ENCODE data around the gene SPINT2. TPM values are rescaled to one million over a fixed set of nuclear protein-coding genes. Genes with fewer than 3 reads are reported as not detected.

Gene SPINT2
- total RNA-seq, 4 donors from 2014 or later, result 14.3 to 30.6 (median 24.0) TPM

GRCh38 chr19:38307597-38307996, 43.2 kb downstream of the SPINT2 start:
- DNase-seq (ENCODE audit: low spot score), result no peak
- no peak for ATAC-seq (ENCODE audit: low FRiP score)
- no peak for TF ChIP-seq CTCF (IDR thresholded peaks at IDR 0.05)

DNA sequence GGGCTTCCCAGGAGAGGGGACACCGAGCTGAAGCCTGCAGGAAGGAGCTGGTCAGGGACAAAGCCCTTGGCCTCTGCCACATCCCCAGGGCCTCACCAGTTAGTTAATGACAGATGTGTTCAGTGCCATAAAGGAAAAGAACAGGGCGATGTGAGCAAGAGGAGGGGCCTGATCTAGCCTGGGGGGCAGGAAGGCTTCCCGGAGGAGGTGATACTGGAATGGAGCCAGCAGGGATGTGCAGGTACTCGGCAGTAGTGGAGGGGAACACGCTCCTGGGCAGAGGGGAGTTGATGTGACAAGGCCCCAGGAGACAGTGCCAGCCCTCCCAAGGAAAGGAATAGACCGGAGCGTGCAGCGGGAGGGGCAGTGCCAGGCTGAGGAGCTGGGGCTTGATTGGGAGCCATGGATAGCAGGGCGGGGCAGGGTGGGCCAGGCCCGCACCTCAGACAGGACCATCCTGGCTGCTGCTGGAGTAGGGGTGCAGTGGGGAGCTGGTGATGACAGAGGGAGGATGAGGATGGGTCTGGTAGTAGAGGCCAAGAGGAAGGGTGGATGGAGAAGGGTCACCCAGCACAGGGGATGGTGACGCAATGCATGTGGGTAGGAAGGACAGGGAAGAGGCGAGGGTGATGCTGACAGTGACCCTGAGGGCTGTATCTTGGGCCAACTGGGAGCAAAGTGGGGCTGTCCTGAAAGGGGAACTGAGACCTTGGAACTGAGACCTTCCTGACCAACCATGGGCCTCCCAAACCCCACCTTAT, 43.8 kb downstream of the SPINT2 start:
- DNase-seq (ENCODE audit: low spot score), result no peak
- ATAC-seq (ENCODE audit: low FRiP score), result no peak
- no peak for TF ChIP-seq CTCF (IDR thresholded peaks at IDR 0.05)

DNA sequence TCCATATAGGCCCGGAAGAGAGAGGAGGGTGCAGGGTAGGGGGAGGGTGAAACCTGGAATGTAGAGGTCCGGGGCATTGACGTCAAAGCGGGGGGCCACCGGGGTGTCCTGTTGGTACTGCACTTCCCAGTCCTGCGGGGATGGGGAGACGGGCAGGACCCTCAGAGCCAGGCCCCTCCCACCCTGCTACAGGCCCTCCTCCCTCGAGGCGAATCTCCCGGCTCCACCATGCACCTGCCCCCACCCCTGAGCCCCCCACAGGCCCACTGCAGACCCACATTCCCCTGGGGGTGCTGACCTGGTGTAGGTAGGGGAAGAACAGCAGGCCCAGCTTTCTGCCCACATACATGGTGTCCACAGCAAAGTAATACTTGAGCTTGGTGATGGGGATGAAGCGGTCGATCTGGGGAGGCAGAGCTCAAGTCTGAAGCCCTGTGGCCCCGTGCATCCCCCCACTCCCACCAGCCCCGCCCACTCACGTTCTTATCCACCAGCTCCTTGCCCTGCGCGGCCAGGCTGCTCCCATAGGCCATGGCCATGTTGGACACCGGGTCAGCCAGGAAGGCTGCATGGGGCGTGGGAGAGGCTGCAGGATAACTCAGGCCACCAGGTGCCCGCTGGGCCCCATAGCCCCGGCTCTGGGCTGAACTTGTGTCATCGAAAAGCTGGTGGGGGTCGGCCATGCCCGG, 44.7 kb downstream of the SPINT2 start:
- TF ChIP-seq CTCF (IDR thresholded peaks at IDR 0.05), result no peak
- ATAC-seq (ENCODE audit: low FRiP score), result no peak
- DNase-seq (ENCODE audit: low spot score), result no peak

- DNase-seq (ENCODE audit: low spot score) (no peak), ATAC-seq (ENCODE audit: low FRiP score) (no peak)
- TF ChIP-seq CTCF (IDR thresholded peaks at IDR 0.05), result no peak
Measured at GRCh38 chr19:38309615-38310278, 45.4 kb downstream of the SPINT2 start.

DNA sequence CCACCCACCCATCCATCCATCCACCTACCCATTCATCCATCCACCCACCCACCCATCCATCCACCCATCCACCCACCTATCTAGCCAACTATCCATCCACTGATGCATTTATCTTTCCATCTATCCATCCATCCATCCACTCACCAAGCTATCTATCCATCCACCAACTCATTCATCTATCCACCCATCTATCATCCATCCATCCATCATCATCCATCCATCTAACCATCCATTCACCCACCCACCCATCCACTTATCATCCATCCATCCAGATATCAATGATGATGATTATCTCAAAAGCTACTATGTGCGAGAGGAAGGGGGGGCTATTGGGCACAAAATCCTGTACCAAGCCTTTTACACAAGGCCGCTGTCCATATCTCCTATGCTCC, 45.9 kb downstream of the SPINT2 start:
- no peak for DNase-seq (ENCODE audit: low spot score)
- TF ChIP-seq CTCF (IDR thresholded peaks at IDR 0.05), result no peak
- ATAC-seq (ENCODE audit: low FRiP score), result no peak

DNA sequence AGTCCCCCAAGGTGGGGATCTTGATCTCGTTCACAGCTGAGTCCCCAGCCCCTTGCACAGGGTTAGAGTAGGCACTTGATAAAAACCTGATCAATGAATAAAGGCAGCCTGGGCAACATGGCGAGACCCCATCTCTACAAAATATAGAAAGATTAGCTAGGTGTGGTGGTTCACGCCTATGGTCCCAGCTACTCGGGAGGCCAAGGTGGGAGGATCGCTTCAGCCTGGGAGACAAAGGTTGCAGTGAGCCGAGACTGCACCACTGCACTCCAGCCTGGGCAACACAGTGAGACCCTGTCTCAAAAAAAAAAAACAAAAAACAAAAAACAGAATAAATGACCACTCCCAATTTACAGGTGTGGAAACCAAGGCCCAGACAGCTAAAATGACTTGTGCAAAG, 46.6 kb downstream of the SPINT2 start:
- ATAC-seq (ENCODE audit: low FRiP score) (no peak), DNase-seq (ENCODE audit: low spot score) (no peak)

More for the DNA sequence above, 46.6 kb downstream of the SPINT2 start:
- TF ChIP-seq CTCF (IDR thresholded peaks at IDR 0.05), result no peak

All from omental fat pad (tissue), 4 donors.